RKO (cell line): ENCODE results near the gene ITPR1.

Experiments used
- DNase-seq: peaks from one replicate; pipeline ENCODE4 v3.0.0-alpha.2; 2016; ENCODE audit warnings: low spot score

ITPR1 gene

GRCh38 chr3:4829031-4829394, 335.9 kb downstream of the ITPR1 start:
- no peak for DNase-seq

GRCh38 chr3:4830586-4830914, 337.4 kb downstream of the ITPR1 start:
- DNase-seq = no peak

- DNase-seq = no peak
Observed at GRCh38 chr3:4831580-4831950, 338.4 kb downstream of the ITPR1 start.

- no peak for DNase-seq
Observed at GRCh38 chr3:4833471-4833870, 340.3 kb downstream of the ITPR1 start.

GRCh38 chr3:4834403-4834866, 341.3 kb downstream of the ITPR1 start:
- no peak for DNase-seq

- no peak for DNase-seq
Observed at GRCh38 chr3:4835616-4836043, 342.5 kb downstream of the ITPR1 start.

- DNase-seq = no peak
Observed at GRCh38 chr3:4836516-4836915, 343.4 kb downstream of the ITPR1 start.

GRCh38 chr3:4837374-4837930, 344.3 kb downstream of the ITPR1 start:
- no peak for DNase-seq

- DNase-seq = no peak
Observed at GRCh38 chr3:4838621-4839022, 345.5 kb downstream of the ITPR1 start.

GRCh38 chr3:4839278-4839677, 346.1 kb downstream of the ITPR1 start:
- DNase-seq = no peak

- DNase-seq = no peak
Observed at GRCh38 chr3:4841225-4841624, 348.1 kb downstream of the ITPR1 start.

GRCh38 chr3:4841776-4842440, 348.8 kb downstream of the ITPR1 start:
- DNase-seq = no peak

- no peak for DNase-seq
Observed at GRCh38 chr3:4843619-4844018, 350.5 kb downstream of the ITPR1 start.

- no peak for DNase-seq
Observed at GRCh38 chr3:4845882-4846281, 352.7 kb downstream of the ITPR1 start.

GRCh38 chr3:4846543-4846942, 353.4 kb downstream of the ITPR1 start:
- no peak for DNase-seq

- DNase-seq = no peak
Observed at GRCh38 chr3:4848176-4848825, 355.2 kb downstream of the ITPR1 start.

- no peak for DNase-seq
Observed at GRCh38 chr3:4849136-4849535, 356.0 kb downstream of the ITPR1 start.

- no peak for DNase-seq
Observed at GRCh38 chr3:4849739-4850138, 356.6 kb downstream of the ITPR1 start.

- DNase-seq = no peak
Observed at GRCh38 chr3:4850211-4850927, 357.2 kb downstream of the ITPR1 start.

GRCh38 chr3:4850928-4851265, 357.7 kb downstream of the ITPR1 start:
- no peak for DNase-seq

GRCh38 chr3:4852780-4853748, 359.9 kb downstream of the ITPR1 start:
- no peak for DNase-seq

- DNase-seq = no peak
Observed at GRCh38 chr3:4853749-4854140, 360.6 kb downstream of the ITPR1 start.
